ENCODE results near the gene PI4KA.
"Not testable (repeated sequence)": the region's sequence is repeated elsewhere in the genome, so short reads cannot be mapped to it uniquely, and the experiment has no call there.

Gene PI4KA

GRCh38 chr22:20844055-20845037, 14.3 kb downstream of the PI4KA start:
- TF ChIP-seq, protein P1, sequence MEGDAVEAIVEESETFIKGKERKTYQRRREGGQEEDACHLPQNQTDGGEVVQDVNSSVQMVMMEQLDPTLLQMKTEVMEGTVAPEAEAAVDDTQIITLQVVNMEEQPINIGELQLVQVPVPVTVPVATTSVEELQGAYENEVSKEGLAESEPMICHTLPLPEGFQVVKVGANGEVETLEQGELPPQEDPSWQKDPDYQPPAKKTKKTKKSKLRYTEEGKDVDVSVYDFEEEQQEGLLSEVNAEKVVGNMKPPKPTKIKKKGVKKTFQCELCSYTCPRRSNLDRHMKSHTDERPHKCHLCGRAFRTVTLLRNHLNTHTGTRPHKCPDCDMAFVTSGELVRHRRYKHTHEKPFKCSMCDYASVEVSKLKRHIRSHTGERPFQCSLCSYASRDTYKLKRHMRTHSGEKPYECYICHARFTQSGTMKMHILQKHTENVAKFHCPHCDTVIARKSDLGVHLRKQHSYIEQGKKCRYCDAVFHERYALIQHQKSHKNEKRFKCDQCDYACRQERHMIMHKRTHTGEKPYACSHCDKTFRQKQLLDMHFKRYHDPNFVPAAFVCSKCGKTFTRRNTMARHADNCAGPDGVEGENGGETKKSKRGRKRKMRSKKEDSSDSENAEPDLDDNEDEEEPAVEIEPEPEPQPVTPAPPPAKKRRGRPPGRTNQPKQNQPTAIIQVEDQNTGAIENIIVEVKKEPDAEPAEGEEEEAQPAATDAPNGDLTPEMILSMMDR (IDR thresholded peaks at IDR 0.05; ENCODE audit: low read depth, low read length) = no peak
- H3K36me3 ChIP-seq = no peaks in the 10 kb centered on the region; the same call in 1 of the 2 replicates

DNA sequence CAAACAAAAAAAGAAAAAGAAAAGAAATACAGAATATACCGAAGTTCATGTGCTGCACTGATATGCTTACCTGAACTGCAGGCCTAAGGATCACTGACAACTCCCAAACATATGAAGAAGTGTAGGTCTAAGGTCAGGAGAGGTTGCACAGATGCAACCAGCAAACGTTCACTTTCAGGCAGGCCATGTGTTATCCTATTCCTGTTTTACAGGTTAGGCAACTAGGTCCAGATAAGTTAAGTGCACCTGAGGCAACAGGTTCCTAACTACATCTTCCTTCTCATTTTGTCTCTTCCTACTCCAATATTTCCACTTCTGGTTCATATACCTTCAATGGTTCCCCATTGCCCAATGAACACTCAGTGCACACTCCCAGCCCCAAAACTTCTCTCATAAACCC, 15.1 kb downstream of the PI4KA start:
- DNase-seq = no peak
- Histone ChIP-seq H3K9me3 (no peaks in the 10 kb centered on the region), H3K4me3 (ENCODE audit: low read depth, low read length) (no peak overlapping the region), H3K4me1 (no peaks in the 10 kb centered on the region; the same call in 1 of the 2 replicates), H3K27me3 (no peaks in the 10 kb centered on the region), H3K36me3 (no peaks in the 10 kb centered on the region; the same call in 1 of the 2 replicates)
- TF ChIP-seq, protein P1 (IDR thresholded peaks at IDR 0.05; ENCODE audit: low read depth, low read length) = no peak

More at GRCh38 chr22:20844055-20845037, 14.3 kb downstream of the PI4KA start:
- no peaks in the 10 kb centered on the region; the same call in 1 of the 2 replicates for H3K4me1 ChIP-seq
- H3K4me3 ChIP-seq (ENCODE audit: low read depth, low read length) = no peak overlapping the region
- H3K27me3 ChIP-seq = no peaks in the 10 kb centered on the region
- no peaks in the 10 kb centered on the region for H3K9me3 ChIP-seq
- no peak for DNase-seq

GRCh38 chr22:20840646-20841371, 17.8 kb downstream of the PI4KA start:
- TF ChIP-seq, protein P1 (IDR thresholded peaks at IDR 0.05; ENCODE audit: low read depth, low read length) = no peak
- Histone ChIP-seq H3K4me3 (ENCODE audit: low read depth, low read length) (no peak overlapping the region), H3K36me3 (no peaks in the 10 kb centered on the region; the same call in 1 of the 2 replicates), H3K9me3 (no peaks in the 10 kb centered on the region), H3K27me3 (no peaks in the 10 kb centered on the region), H3K4me1 (peaks cover 4% of the 10 kb centered on the region; the same call in 1 of the 2 replicates)
- DNase-seq = no peak

GRCh38 chr22:20839837-20840645, 18.6 kb downstream of the PI4KA start:
- TF ChIP-seq, protein P1 (IDR thresholded peaks at IDR 0.05; ENCODE audit: low read depth, low read length) = no peak
- Histone ChIP-seq H3K4me1 (peaks cover 4% of the 10 kb centered on the region; the same call in 1 of the 2 replicates), H3K4me3 (ENCODE audit: low read depth, low read length) (no peak overlapping the region), H3K36me3 (no peaks in the 10 kb centered on the region; the same call in 1 of the 2 replicates), H3K27me3 (no peaks in the 10 kb centered on the region), H3K9me3 (no peaks in the 10 kb centered on the region)
- DNase-seq = no peak

- DNase-seq; H3K27me3 ChIP-seq; H3K9me3 ChIP-seq; H3K4me3 ChIP-seq (ENCODE audit: low read depth, low read length); H3K4me1 ChIP-seq; H3K36me3 ChIP-seq: not testable (repeated sequence)
Observed at GRCh38 chr22:20839354-20839753, 19.3 kb downstream of the PI4KA start.
